Measurements from ENCODE around the gene EPB41L4B. TPM values are rescaled to one million over a fixed set of nuclear protein-coding genes. Genes with fewer than 3 reads are reported as not detected.

EPB41L4B gene
- total RNA-seq, 1 donor: not detected

DNA sequence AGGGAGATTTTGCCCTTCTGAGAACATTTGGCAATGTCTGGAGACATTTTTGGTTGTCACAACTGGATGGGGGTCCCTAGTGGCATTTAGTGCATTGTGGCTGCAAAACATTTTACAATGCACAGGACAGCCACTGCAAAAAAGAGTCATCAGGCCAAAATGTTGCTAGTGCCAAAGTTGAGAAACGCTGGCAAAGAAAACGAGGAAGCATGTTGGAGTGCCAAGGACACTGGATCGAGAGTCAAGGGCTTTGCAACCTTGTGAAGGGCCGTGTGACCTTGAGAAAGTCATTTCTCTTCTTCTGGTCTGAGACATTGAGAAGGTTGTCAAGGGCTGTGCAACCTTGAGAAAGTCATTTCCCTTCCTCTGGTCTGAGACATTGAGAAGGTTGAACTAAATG is 108.1 kb downstream of the EPB41L4B start:
- no peak for DNase-seq (ENCODE audit: low read depth in 2 of 3, low spot score in 2 of 3)

DNA sequence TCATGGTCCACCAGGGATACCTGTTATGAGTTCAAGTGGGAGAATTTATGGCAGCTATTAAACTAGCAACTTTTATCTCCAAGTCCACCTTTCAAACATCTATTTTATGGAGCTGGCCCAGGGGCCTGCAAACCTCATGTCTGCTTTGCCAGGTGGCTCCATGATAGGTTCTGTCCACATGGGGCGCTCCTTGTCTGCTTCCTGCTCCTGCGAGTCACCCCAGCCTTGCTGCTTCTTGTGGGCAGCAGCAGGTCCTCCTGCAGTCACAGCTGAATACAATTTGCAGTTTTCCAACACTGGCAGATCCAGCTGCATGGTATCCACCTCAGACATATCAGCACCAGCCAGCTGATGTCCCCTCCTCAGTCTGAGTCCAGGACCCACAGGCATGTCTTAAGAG is 114.2 kb downstream of the EPB41L4B start:
- DNase-seq (ENCODE audit: low read depth in 2 of 3, low spot score in 2 of 3): no peak

DNA sequence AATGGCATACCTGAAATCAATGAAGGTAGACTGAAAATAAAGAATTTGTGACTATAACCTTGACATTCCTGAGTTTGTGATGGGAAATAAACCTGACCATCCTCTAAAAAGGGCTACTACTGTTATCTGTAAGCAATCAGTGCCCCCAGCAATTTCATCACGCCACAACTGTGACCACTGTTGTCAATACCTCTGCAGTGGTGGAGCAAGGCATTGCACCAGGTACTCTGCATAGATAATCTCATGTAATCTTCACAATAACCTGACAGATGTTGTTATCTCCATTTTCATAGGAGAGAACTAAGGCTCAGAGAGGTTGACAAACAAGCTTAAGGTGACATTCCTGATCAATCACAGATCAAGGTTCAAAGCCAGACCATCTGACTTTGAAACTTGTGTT is 115.3 kb downstream of the EPB41L4B start:
- DNase-seq (ENCODE audit: low read depth in 2 of 3, low spot score in 2 of 3): no peak

DNA sequence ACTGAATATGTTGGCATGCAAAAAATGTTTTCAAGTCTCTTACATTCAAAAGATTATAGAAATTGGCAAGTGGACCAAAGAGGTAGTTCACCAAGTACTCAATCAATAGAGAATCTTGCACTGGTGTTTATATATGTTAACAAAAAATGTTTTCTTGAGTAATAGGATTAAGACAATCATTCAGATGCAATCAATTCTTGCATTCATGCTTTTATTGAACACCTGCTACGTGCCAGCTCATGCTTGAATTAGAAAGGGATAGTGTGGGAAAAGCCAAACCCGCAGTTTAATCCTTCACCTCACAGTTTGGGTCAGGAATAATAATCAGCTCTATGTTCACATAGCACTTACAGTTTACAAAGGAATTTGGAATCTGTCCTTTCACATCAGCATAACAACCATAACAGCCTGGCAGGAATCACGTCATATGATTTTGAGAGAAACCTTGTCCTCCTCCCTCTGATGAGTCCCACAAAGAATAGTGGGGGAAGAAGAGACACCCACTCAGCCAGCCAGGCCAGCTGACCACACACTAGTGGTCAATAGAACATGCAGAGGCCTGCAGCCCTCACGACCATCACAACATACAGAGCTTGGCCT is 117.0 kb downstream of the EPB41L4B start:
- DNase-seq (ENCODE audit: low read depth in 2 of 3, low spot score in 2 of 3): no peak

DNA sequence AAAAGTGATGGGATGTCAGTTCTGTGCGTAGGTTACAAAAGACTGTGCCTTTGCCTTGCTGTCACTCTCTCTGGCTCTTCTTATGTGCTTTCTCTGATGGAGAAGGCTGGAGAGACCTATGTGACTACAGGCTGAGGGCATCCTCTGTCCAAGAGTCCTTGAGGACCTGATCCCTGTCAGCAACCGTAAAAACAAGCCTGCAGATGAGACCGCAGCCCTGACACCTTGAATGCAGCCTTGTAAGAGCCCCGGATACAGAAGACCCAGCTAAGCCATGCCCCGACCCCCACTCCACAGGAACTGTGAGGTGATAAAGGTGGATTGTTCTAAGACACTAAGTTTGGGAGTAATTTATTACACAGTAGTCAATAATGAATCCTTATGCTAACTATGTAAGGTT is 121.2 kb downstream of the EPB41L4B start:
- DNase-seq (ENCODE audit: low read depth in 2 of 3, low spot score in 2 of 3): no peak

DNA sequence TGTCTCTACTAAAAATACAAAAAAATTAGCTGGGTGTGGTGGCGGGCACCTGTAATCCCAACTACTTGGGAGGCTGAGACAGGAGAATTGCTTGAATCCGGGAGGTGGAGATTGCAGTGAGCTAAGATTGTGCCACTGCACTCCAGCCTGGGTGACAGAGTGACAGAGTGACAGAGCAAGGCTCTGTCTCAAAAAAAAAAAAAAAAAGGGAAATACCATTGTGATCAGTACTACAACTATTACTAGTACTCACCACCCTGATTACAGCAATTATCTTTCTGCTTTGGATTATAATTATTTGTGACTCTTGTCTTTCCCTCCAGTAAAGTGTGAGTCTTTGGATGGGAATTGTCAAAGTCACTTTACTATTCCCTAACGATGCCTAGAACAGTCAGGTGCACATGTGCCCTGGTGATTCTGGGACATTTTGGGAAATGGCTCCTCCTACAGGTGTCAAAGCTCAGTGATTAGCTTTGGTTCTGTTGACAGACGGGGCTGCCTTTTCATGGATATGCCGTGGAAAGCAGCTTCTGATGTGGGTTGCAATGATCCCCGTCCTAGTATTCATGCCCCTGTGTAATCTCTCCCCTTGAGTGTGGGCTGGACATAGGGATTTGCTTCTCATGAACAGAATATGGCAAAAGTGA is 122.0 kb downstream of the EPB41L4B start:
- DNase-seq (ENCODE audit: low read depth in 2 of 3, low spot score in 2 of 3): no peak

DNA sequence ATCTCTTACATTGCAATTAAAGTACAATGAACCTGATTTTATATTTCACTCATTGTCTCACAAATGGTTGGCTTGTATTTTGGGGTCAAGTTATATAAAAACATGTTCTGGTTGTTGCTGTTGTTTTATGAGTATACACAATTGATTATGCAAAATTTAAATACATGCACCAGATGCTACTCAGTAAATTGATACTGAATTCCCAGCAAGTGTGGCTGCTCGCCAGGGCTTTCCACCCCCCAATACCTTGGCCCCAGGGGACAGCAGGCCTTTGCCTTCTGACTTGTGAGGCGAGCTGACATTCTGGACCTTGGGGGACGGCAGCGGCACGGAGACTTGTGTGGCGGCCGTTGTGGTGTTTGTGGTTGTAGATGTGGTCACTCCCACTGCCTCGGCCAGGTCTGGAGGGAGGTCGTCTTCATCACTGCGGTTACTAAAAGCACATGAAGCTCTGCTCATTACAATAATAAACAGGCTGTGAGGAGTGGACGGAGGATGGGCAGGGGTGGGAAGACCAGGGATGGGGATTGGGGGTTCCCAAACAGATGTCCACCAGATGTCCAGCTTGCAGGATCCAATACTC is 126.8 kb downstream of the EPB41L4B start:
- no peak for DNase-seq (ENCODE audit: low read depth in 2 of 3, low spot score in 2 of 3)

DNA sequence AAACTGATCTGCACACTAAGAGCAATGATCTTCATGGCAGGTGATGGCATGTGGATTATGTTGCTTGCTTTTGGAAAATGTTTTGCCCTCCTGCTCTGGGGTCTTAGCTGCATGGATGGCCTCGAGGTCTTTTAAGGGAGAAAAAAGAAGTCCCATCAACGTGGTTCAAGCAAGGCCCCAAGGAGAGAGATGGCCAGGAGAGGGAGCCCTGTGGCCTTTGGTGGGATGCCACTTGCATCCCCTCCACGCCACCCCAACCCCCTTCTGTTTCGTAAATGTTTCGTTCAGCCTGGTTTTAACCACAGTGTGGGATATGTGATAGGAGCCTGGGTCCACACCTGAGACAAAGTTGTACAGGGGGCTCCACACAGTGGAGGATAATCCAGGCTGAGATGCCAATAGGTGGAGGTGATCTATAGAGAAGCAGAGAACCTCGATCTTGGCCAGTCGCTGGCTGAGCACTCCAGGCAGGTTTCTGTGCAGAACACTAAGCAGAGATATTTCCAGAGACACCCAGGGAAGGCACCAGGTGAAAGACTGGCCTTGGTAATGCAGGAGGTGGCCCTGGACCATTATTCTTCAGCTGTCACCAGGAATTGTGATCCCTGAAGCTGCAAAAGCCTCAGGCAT is 128.0 kb downstream of the EPB41L4B start:
- peak in 1 of 3 donors; percentile 32 for DNase-seq (ENCODE audit: low read depth in 2 of 3, low spot score in 2 of 3)

DNA sequence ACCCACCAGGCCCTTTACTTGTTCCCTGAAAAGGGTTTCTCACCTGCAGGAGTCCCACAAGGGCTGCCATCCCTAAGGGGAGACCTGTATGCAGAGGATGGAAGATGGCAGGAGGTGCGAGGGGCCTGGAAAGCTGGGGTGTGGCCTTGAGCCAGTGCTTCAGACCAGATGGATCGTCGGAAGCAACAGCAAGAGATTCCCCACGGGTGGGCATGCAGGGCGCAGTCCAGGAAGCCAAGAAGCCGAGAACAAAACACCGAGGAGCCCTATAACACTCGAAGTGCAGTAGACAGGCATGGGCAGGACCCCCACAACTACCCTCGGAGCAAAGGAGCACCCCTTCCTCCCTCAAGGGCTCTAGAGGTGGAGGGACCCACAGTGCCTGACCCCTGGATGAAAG is 129.1 kb downstream of the EPB41L4B start:
- no peak for DNase-seq (ENCODE audit: low read depth in 2 of 3, low spot score in 2 of 3)

DNA sequence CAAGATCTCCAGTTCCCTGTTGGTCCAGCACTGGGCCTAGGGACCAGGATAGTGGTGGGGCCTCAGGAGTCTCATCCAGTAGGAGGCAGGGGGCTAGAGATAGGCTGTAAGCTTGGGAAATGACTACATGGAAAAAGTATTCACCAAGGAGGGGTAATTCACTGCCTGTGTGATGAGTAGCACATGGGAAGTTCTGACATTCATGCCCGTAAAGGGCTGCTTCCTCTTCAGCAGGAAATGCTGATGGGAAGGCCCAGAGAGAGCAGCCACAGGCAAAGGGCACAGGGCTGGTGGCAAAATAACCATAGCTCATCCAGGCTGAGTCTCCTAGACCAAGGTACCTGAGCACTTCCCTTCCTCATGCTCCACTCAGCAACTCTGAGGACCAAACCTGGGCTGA is 130.7 kb downstream of the EPB41L4B start:
- no peak for DNase-seq (ENCODE audit: low read depth in 2 of 3, low spot score in 2 of 3)

DNA sequence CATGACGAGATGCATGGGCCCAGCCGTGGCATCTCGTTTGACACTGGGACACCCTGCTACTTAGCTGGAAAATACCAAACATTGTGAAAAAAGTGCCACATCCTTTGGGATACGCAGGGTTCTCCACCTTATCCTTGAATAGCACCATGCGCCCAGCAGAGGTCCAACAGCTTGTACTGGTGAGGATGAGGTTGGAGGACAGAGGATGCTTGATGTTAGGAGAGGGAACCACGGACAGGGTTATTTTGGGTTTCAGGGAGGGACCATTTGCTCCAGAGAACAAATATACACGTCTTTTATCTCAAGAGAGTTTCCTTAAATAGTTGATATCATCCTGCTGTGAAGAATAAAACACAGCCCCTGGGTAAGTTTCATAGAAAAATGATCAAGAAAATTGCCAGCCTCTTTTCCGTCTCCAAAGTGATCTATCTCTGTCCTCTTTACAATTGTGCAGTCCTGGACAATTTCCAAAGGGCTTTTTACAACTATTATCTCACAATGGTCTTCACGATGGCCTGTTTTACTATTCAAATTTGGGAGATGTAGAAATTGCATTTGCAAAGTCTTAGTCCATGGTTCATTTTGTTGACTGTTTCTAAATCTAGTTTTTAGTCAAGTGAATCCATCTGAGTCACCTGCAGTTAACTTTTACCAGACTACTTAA is 133.9 kb downstream of the EPB41L4B start:
- DNase-seq (ENCODE audit: low read depth in 2 of 3, low spot score in 2 of 3): no peak

DNA sequence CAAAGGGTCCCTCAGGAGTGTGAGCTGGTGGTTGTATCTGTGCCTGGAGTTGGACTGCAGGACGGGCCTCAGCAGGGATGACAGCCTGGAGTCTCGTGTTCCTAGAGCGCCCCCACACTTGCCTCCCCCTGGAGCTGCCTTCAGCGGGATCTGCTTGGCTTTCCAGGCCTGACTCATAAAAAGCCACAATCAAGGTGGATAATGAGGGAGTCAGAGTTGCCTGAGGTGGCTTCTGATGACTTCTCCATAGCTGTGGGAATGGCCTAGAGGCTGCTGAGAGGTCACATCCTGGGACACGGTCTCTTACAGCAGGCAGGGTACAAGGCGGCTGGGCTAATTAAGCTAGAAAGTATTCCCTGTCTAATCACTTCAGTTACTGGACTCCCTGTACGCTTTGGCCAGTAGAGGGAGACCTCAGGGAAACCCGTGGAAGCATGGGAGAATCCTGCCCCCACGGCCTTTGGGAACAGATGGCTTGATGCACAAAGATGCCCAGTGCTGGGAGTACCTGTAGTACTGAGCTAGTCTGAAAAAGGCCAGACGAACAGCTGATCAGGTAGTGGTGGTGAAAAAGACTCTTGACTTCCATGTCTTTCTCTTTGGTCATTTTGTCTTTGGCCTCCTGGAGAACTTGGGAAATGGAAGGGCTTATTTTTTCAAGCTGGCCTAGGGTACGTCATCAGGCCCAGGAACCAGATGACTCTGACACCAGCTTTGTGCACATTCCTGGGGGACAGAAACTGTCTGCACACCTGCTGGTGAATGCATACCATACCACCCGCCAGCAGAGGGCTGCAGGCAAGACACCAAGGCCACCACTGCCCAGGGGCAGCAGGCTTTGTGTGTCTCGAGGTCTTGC is 137.7 kb downstream of the EPB41L4B start:
- DNase-seq (ENCODE audit: low read depth in 2 of 3, low spot score in 2 of 3): peak in 1 of 3 donors; percentile 29

DNA sequence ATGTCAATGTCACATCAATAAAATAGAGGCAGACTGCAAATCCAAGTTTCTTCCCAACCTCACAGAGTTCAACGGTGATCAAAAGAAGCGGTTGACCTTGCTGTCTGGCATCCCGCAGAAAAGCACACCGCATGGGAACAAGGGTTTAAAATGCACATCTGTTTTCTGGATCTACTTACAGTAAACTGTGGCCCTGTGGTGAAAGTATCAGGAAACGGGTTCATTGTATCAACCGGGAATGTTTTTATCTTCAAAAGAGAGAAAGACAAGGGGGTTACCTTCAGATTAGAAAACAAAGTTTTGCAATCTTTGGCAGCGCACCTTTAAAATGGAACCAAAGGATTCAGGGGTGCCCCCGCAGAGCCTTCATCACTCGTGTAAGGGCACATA is 138.3 kb downstream of the EPB41L4B start:
- DNase-seq (ENCODE audit: low read depth in 2 of 3, low spot score in 2 of 3): no peak

DNA sequence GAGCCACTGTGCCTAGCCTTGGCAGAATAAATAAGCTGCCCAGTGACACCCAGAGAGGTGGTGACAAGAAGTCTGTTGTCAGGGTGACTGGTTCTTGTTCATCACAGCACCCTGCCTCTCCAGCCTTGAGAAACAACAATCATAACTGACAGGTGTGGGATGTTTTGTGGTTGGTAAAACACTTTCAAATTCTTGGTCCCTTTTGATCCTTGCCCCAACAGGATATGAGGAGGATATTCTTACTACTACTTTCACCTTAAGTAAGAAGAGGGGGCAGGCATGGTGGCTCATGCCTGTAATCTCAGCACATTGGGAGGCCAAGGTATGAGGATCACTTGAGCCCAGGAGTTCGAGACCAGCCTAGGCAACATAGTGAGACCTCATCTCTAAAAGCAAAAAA is 139.6 kb downstream of the EPB41L4B start:
- DNase-seq (ENCODE audit: low read depth in 2 of 3, low spot score in 2 of 3): no peak

DNA sequence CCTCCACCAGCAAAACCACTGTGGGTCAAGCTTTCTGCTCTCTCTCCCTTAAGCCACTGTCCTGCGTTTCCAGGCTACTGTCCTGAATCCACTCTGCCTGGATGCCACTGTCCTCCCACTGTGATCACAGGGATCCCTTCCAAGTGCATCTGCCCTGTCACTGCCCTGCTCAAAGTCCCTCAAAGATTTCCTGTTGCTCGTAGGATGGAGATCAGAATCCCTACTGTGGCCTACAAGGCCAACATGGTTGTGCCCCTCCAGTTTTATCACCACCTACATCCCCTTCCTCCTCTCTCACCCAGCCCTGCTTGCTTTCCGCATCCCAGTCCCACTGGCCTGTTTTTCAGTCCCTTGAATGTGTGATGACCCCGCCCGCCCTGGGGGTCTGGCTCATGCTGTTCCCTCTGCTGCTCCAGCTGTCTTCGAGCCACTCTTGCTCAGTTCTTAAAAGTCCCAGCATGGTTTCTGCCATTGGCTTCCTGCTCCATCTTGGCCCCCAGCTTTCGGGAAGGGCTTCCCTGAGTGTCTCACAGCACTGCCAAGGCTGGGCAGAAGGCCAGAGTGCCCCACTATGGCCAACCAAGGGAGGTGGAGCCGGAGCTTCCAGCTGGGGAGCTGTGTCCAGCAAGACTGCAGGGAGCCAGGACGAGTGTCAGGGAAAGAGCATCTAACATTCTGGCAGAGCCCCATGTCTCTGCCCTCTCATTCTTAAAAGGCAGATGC is 140.9 kb downstream of the EPB41L4B start:
- DNase-seq (ENCODE audit: low read depth in 2 of 3, low spot score in 2 of 3): no peak

DNA sequence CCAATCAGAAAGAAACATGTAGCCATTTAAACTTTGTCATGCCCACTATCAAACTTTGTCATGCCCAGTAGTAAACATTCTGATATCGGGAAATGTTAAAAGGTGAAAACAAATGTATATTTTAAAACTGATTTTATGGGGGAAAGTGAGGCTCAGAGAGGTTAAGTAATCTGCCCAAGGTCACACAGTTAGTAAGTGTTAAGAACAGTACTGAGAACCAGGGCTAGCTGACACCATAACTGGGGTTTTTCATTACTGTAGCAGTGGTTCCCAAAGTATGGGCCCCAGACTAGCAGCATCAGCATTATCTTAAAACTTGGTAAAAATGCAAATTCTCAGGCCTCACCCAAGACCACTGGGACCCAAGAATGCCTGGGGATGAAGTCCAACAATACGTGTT is 143.9 kb downstream of the EPB41L4B start:
- DNase-seq (ENCODE audit: low read depth in 2 of 3, low spot score in 2 of 3): no peak

DNA sequence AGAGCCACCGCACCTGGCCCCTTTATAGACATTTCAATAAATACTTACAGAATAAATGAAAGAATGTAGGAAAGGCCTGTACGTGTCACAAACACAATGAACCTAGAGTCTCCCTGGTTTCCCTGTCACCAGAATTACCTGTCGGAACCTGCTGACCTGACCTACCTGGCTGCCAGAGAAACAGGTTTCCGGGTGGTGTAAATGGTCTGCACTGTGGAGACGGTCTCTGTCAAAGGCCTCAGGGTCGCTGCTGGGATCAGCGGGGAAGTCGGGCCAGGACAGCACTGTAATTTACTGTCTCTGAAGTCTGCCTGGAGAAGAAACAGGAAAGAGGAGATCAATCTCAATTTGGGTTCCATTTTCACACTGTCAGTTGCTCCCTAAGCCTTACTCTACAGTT is 144.5 kb downstream of the EPB41L4B start:
- DNase-seq (ENCODE audit: low read depth in 2 of 3, low spot score in 2 of 3): no peak

DNA sequence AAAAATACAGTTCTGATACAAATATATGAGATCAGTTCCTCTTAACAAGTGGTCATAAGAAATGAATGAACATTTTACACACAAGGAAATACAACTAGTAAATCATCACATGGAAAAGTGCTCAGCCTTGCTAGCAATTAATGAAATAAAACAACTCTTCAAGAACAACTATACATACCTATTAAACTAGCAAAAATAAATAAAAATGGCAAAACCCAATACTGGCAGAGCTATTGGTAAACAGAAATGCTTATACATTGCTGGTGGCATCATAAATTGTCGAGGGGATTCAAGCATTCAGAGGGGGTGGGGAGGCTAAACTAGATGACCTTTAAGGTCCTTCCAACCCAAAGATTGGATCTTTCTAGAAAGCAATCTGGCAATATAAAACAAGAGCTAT is 147.9 kb downstream of the EPB41L4B start:
- DNase-seq (ENCODE audit: low read depth in 2 of 3, low spot score in 2 of 3): no peak

DNA sequence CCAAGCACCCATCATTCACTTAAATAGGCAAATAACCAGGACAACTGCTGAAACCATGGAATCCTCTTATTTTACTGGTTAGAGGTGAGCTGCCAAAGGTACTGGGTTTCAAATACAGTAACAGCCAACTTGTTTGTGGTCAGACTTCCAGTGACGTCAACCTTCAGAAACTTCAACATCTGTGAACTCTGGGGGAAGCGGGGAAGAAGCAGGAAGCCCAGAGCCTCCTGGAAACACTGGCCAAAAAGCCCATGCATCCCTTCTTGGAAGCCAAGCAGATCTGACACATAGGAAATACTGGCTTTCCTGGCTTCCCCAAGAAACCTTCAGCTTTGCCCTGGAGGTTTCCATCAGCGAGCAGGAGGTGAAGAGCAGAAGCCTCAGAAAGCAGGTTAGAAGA is 148.9 kb downstream of the EPB41L4B start:
- no peak for DNase-seq (ENCODE audit: low read depth in 2 of 3, low spot score in 2 of 3)

DNA sequence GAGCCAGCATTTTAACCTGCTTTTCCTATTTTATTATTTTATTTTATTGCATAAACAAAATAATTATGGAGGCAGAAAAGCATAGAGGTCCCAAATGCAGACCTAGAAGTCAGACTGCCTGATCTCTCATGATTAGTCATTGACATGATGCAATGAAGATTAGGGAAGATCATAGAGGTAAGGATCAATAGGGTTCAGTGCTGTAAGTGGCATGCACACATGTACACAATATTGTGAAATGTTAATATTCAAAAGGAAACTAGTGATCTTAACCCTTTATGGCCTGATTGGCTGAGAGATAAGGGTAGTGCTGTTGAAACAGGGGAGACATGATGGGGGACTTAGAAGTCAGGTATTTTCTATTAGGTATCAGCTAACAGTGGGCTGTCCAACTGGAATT is 152.7 kb downstream of the EPB41L4B start:
- DNase-seq (ENCODE audit: low read depth in 2 of 3, low spot score in 2 of 3): no peak

Data from hematopoietic multipotent progenitor cell (in vitro differentiated cells).